K562 treated with DMSO at 1 percent for 48 hours (cell line): Measurements from ENCODE around the gene NOTO. TPM values are rescaled to one million over a fixed set of nuclear protein-coding genes. Genes with fewer than 3 reads are reported as not detected.

Source experiments
- total RNA-seq: library from RNA; unstranded; fragments of 300-600 nt; gene quantifications from 2 replicates; pipeline ENCODE4 v1.2.3, GENCODE V29; 2022; ENCODE audit warnings: low replicate concordance; ENCODE audit errors: extremely low read depth

NOTO gene, protein sequence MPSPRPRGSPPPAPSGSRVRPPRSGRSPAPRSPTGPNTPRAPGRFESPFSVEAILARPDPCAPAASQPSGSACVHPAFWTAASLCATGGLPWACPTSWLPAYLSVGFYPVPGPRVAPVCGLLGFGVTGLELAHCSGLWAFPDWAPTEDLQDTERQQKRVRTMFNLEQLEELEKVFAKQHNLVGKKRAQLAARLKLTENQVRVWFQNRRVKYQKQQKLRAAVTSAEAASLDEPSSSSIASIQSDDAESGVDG
- not detected in 2 replicates for total RNA-seq

GRCh38 chr2:73202156-73203054 lies at the start of gene NOTO:
TSS of gene NOTO (plus strand) at chr2:73202574. CDS start at chr2:73202667, 93 bp downstream.

GRCh38 chr2:73214120-73215035 lies 12.0 kb downstream of the NOTO start, which contains the start of gene SMYD5:
TSS of gene SMYD5 (plus strand) at chr2:73214245. CDS start at chr2:73214267, 22 bp downstream.

DNA sequence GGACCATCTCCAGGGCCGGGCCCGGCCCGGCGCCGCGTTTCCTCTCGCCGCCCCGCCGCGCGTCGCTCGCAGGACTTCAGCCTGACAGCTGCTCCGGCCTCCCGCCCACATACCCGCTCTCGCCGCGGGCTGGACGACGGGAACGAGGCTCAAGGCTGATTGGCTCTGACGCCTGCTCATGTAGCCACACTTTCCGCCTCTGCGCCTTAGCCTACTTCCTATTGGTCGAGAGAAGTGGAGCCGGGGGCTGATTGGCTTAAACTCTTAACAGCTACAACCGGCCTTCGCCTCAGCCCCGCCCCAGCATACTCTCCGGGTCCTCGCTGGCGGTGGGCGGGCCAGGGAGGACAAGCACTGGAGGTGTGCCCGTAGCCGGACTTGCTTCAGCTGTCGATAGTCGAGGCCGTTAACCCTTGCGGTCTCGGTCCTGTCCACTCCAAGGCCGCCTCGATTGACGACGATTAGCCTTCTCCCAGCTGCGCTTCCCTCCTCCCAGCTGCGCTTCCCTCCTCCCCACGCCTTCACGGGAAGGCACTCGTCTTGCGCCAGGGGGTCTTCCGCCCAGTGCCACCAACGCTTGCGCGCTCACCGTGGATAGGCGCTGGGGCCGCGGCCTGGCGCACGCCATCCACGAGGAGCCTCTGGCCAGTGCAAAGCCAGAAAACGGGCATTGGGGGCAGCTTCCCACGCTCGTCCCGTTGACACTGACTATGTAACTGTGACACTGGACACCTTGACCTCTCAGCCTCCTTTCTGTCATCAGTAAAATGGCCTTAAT lies 31.0 kb downstream of the NOTO start, which contains the start of gene PRADC1:
Gene PRADC1, minus strand, starts transcription at position 86 of the 778 bp plus-strand sequence. Its CDS starts 79 bp downstream, at position 7.

GRCh38 chr2:73233932-73234832 lies 31.8 kb downstream of the NOTO start, which contains the start of gene CCT7:
TSS of gene CCT7 (plus strand) at chr2:73234308. CDS start at chr2:73234379, 71 bp downstream.

Other genes starting within 250 kb of the NOTO start
- gene SFXN5, start 130.9 kb upstream of the NOTO start, total RNA-seq = not detected in 2 replicates
- not detected in 2 replicates for gene RAB11FIP5, start 89.6 kb upstream of the NOTO start, total RNA-seq
- gene SMYD5, start 11.7 kb downstream of the NOTO start, total RNA-seq = not detected in 2 replicates
- gene PRADC1, start 30.7 kb downstream of the NOTO start, total RNA-seq = not detected in 2 replicates
- 1,102 TPM in 1 of 2 replicates, not detected in the other for gene CCT7, start 31.7 kb downstream of the NOTO start, total RNA-seq
- not detected in 2 replicates for gene FBXO41, start 81.9 kb downstream of the NOTO start, total RNA-seq
- gene EGR4, start 91.0 kb downstream of the NOTO start, total RNA-seq = not detected in 2 replicates
- not detected in 2 replicates for gene ALMS1, start 183.3 kb downstream of the NOTO start, total RNA-seq